GM21825 (cell line): ENCODE data around the gene CD8B.
A peak's percentile ranks its signal among the peaks of the same experiment; 100 is the strongest.

Source experiments
- ATAC-seq: cut with Tn5 transposase; IDR thresholded peaks from one replicate; pipeline ENCODE4 v1.9.1; 2021; ENCODE audit warnings: mild to moderate bottlenecking, moderate library complexity; ENCODE audit not compliant: unreplicated experiment

CD8B gene

DNA sequence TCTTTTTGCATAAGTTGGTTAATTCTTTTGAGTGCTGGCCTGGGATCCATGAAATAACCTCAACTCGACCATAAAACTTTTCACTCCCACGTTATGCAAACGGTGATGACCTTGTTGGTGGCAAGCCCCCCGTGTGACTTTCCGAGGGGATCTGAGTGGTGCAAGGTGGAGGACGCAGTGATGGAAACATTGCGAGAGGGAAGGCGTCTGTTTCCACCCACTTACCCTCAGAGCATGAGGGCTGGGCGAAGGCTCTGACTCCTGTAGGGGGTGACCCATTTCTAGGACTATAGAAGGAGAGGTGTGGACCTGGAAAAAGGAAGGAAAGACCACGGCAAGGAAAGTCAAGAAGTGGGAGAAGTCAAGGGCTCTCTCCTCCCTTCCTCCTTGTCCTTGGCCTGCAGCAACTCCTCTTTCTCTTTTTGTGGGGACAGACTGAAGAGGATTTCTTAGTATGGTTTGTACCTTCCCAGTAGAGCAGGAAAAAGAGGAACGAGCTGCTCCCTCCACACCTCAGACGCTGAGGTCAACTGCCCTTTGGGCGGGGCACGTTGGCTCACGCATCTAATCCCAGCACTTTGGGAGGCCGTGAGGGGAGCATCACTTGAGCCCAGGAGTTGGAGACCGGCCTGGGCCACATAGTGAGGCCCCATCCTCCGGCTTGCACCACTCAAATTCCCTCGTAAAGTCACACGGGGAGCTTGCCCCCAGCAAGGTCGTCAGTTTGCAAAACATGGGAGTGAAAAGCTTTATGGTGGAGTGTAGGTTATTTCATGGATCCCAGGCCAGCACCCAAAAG lies 55.4 kb downstream of the CD8B start:
- ATAC-seq: no peak

DNA sequence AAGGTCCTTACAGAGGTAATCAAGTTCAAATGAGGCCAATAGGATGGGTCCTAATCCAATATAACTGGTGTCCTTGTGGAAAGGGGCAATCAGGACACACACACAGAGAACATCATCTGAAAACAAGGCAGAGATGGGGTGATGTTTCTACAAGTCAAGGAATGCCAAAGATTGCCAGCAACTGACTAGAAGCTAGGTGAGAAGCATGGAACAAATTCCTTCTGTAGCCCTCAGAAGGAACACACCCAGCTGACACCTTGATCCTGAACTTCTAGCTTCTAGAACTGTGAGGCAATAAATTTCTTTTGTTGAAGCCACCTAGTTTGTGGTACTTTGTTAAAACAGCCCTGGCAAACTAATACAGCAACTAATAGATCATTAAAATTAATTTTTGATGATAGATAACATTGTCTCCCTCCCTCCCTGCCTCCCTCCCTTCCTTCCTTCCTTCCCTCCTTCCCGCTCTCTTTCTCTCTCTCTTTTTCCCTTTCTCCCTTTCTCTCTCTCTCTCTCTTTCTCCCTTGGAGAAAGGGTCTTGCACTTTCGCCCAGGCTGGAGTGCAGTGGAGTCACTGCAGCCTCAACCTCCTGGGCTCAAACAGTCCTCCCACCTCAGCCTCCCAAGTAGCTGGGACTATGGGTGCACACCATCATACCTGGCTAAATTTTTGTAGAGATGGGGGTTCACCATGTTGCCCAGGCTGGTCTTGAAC lies 60.7 kb downstream of the CD8B start:
- no peak for ATAC-seq

DNA sequence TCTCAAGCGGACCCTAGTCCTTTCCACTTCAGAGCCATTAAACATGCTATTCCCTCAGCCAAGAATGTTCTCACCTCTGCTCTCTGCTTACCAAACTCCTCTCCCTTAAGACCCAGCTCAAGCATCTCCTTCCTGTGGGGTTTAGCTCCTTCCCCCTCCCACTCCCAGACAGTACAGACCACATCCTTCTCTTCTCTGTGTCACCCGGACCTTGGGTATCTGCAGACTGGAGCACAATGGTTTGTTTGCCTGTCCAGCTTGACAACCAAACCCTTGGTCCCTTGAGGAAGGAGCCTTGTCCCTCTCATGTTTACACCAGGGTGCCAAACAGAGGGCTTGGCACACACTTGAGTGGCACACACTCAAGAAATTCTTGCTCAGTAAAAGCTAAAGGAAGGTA lies 66.8 kb downstream of the CD8B start:
- ATAC-seq: no peak

DNA sequence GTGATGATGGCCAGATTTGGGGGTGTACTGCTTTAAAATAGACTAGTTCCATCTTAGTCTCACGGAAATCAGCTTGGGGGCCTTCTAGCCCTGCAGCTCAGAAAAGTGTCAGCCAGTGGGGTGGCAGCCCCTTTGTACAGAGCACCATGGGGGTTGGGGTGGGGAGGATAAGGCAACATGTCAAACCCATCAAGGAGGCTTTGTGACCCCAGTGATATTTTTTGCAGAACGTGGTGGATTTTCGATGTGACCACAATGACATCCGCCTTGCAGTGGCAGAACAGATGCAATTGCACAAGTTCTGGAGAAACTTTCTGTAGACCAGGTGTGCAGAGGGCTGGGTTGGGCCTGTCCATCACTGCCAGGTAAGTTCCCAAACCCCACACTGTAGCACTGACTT lies 67.9 kb downstream of the CD8B start:
- no peak for ATAC-seq

DNA sequence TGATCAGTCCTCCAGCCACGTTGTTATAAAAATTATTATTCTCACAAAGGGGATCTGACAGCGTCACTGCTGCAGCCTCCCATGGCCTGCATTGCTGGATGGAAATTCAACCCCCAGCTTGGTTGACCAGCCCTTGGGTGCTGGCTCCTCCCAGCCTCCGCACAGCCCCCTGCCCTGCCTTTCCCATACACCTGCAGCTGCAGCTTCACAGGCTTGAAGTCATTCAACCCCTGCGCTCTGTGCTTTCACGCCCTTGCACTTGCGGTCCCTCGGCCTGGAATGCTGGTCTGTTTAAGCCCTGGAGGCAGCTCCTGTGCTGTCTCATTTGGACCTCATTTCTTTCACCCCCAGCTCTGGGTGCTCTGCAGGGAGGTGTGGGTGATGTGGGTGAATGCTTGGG lies 70.1 kb downstream of the CD8B start:
- no peak for ATAC-seq

DNA sequence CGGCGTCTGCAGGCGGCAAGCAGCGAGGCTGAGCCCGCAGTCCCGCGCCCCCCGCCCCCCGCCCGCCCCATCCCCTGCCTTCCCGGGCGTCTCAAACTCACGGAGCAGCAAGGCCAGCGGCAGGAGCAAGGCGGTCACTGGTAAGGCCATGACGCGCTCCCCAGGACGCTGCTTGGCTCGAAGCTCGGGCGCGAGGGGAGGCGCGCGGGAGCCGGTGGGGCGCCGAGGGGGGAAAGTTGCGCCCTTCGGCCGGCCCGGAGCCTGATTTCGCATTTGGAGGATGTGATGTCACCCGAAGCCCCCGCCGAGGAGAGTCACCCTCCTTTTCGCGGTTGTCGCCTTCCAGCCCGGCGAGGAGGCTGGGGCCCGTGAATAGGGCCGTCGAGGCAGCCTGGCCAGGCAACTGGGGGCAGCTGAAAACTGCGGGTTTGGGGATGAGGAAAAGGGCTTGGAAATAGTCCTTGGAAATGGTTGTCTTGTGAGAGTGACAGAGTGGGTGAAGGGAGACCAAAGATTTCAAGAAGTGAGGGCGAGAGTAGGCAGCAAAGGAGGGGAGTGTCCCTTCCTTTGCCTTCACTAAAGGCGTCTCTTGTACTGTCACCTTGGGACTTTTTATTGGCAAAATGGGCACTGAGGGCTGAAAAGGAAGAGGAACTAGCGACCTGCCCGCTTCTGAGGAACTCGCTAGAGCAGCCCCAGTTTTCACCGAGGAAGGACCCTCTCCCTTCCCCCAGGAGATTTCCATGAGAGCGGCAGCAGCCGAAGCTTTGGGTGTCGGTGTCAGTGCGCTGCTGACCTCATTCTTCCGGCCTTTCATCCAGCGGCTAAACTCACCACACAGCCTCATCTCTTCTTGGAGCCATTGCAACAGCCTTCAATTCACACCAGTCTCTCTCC lies 70.8 kb downstream of the CD8B start, which contains the start of gene CD8A:
TSS of gene CD8A (minus strand) at position 238 of the 897 bp plus-strand sequence. CDS start at position 150, 88 bp downstream.
- ATAC-seq: no peak

DNA sequence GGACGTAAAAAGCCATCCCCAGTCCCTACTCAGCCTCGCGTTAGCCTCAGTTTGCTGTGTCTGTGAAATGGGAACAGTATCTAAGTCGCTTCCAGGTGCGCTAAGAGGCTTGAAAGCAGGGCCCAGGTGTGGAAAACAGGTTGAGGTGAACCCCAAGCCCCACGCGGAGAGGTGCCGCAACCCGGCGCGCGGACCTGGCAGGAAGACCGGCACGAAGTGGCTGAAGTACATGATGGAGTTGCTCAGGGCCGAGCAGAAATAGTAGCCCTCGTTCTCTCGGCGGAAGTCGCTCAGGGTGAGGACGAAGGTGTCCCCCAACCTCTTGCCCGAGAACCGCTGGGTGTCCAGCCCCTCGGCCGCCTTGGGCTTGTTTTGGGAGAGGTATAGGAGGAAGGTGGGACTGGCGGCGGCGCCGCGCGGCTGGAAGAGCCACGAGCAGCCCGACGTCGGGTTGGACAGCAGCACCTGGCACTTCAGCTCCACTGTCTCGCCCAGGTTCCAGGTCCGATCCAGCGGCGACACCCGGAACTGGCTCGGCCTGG lies 71.5 kb downstream of the CD8B start:
- ATAC-seq: no peak

DNA sequence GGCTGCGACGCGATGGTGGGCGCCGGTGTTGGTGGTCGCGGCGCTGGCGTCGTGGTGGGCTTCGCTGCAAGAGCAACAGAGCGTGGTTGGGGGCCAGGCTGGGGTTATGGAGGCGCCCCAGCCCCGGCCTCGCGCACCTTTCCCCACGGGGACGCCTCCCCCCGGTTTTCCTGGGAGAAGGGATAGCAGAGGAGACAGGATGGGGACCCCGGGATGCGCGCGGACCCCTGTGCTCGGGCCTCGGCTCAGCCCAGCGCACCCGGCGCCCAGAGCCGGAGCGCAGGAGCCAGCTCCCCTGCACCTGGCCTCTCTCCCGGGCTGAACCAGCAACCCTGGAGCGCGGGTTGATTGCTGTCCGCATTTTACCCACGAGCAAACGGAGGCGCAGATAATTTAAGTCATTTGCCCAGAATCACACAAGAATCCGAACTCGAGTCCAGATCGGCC lies 72.0 kb downstream of the CD8B start:
- ATAC-seq: no peak

DNA sequence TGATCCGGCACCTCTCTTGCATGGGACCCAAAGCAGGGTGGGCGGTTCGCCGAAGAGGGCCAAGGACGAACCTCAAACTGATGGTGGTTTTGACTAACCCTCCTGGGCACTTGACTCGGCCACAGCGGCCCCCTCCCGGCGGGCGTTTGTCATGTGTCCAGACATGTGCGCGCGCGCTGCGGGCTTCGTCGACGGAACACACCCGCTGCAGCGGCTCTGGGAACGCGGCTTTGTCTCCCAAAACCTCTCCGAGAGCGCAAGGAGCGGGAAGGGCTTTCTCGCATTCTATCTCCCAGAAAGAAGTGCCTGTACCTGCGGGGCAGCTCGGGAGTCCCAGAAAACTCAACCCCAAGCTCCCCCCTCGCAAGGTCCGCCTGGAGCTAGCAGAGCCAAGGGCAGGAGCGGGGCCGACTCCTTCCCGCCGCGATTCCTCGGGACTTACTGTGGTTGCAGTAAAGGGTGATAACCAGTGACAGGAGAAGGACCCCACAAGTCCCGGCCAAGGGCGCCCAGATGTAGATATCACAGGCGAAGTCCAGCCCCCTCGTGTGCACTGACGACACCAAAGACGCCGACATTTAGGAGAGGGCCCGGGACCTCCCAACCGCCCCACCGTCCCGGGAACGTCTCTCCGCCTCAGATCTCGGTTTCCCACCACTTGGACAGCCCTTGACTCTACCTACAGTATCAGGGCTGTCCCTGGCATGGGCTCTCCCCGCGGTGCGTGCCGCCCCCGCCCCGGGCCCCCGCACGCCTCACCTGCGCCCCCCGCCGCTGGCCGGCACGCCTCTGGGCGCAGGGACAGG lies 72.6 kb downstream of the CD8B start:
- no peak for ATAC-seq

DNA sequence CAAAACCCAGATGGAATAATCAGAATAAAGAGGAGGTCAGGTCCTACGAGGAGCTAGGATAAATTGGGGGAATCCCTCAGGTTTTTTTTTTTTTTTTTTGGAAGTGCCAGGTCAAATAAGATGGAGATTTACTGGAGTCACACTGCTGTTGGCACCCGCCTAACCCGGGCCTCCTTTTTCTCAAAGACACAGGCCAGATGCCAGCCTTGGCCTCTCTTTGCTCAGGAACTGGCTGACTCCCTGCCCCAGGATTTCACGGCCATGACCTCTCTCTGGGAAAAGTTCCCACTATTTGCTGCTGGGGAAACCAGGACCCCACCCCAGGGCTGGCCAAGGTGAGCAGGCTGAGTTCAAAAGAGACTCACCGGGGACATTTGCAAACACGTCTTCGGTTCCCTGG lies 73.5 kb downstream of the CD8B start:
- no peak for ATAC-seq

DNA sequence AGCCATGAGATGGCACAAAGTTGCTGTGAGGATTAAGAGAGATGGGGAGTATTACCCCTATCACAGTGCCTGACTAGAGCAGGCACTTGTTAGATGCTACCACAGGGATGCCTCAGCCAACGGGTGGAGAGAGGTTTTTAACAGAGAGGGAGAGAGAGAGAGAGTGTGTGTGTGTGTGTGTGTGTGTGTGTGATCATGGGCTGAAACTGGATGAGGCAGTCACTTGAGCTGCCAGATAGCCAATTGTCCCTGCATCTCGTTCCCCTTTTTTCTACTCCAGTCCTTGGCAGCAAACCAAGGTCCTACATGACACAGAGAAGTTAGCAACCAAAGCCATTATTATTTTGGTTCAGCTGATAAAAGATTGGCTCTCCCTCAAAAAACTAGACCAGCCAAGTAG lies 74.0 kb downstream of the CD8B start:
- no peak for ATAC-seq

DNA sequence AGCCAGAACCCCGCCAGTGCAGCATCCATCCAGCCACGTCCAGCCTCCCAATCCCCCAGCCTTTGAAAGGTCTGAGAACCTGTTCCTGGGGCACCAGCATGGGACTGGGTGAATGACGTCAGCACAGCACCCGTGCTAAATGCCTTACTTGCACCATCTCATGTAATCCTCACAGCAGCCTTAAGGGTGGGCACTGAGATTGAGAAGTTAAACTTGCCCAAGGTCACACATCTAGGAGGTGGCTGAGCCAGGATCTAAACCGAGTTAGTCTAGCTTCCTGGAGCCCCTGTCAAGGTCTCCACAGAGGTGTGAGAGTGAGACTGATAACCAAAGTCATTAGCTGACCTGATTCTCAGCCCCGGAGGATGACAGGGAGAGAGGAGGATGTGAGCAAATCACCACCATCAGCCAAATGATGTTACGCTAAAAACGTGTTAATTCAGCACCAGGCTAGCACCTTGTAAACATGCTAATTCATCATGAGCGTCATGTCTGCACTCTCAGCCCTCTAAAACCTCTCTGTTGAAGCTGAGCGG lies 75.6 kb downstream of the CD8B start:
- no peak for ATAC-seq

DNA sequence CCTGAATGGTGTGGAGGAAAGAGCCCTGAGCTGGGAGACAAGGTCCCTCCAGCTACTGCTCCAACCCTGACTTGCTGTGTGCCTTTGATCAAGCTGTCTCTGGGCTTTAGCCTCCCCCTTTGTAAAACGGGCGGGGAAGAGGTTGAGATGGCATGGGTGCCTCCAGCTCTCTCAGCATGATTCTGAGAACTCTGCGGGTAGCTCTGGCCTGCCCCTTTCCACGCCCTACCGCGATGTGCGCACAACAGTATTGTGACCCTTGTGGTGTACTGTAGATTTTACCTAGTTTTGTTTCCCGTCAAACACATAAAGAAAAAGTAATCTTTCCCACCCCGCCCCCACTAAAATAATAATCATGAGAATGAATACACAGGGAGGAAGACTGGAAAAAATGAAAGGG lies 76.2 kb downstream of the CD8B start:
- ATAC-seq: no peak

DNA sequence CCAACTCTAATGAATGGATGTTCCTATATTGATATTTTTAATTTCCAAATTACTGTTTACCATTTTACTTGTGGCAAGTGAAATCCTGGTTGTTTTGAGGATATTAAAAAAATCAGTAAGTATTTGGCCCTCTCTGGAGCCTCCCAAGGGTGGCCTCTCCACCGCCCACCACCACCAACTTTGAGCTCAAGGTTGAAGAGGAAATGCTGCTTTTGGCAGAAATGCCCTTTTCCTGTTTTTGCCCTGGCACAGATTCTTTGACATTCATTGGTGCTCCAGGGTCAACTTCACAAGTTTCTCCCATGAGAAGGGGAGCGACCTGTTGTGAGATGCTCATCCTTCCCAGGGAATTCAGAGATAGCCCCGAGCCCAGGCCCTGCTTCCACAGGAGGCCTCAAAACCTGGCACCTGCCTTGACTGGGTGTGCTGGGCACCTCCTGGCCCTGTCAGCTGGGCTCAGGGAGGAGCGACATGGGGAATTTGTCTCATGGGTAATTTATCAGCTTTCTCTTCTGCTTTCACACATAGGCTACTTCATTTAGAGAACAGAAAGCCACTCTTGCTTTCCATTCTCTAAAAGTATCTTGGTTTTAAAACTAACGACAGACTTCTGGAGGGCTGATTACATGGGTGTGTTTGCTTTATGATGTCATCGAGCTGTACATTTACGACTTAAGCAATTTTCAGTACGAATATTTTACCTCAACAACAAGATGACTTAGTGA lies 77.9 kb downstream of the CD8B start:
- ATAC-seq: peak; percentile 96

DNA sequence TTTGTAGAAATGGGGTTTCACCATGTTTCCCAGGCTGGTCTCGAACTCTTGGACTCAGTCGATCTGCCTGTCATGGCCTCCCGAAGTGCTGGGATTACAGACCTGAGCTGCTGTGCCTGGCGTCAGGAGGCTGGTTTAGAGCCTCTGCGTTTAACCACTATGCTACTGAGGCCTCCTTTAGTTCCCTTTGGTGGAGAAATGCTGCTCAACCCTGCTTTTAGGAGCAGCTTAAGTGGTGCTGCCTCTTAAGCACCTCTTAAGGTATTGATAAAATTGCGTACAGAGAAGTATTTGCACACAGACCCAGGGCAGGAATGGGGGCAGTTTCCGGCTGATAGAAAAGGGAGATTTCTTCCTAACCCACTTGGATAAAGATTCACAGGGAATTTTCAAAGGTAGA lies 78.9 kb downstream of the CD8B start:
- ATAC-seq: no peak

DNA sequence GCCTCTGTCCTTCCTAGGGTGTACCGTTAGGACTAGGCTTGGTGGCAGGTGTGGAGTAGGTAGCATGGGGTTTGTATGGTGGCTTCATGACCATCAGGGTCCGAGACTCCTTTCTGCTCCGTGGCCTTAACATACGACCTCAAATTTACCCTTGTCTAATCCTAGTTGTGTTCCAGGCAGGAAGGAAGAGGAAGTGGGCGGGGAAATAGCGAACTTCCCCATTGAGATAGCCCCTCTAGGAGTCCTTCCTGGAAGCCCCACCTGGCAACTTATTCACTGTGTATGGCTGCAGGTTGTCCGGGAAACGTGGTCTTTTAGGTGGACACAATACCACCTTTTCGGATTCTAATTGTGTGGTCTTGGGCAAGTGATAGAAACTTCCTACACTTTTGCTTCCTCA lies 80.3 kb downstream of the CD8B start:
- no peak for ATAC-seq

DNA sequence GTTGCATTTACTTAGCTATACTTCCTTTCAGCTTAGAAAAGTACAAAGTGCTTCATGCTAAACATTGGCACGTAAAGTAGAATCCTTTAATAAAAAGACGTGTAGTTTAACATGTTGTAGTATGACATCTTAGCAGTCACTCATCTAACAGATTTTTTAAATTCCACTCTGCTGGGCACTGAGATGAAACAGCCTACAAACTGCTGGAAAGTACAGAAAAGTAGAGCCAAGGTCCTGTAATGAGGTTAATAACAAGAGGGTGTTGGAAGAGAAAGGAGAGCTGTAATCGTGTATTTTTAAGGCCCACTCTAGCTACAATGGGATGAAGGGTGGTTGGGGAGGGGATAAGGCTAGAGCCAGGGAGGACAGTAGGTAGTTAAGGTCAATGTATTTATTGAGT lies 81.7 kb downstream of the CD8B start:
- ATAC-seq: no peak

DNA sequence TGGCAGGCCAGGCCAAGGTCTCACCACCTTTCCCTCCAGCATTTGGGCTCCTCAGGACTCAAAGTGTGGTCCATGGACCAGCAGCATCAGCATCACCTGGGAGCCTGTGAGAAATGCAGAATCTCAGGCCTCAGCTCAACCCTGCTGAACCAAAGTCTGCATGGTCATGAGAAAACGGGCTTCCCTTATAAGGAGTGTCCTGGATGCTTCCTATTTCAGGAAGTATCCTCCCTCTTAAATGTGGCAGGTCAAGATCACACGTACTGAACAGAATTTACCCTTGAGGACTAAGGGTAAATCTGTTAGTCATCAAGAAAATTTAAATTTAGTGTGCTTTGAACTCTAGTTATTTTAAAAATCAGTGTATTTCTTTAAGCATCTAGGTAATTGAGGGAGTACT lies 82.7 kb downstream of the CD8B start:
- ATAC-seq: no peak

DNA sequence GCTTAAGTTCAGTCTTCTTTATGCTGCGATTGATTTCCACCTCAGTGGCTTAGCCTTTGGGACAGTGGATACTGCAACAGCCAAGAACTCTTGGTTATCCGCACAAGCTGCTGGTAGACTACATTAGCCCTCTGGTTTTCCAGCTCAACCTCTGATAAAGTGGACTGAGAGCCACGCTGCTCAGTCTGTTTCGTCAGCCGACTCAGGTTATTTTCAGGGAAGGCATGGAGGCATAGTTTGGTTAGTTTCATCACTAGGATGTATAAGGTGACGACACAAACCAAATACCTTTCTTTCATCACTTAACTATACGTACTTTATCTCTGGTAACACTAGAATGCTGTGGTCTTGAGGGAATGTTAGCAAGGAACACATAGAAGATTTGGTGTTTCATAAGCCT lies 85.2 kb downstream of the CD8B start:
- no peak for ATAC-seq
